Right lobe of liver (tissue), 6 donors: ENCODE data around the gene NIT2. TPM values are rescaled to one million over a fixed set of nuclear protein-coding genes. Genes with fewer than 3 reads are reported as not detected.
"Not testable (repeated sequence)": the region's sequence is repeated elsewhere in the genome, so short reads cannot be mapped to it uniquely, and the experiment has no call there.

Experiments used
- ATAC-seq, 4 donors: fragments of 200-7000 bp; cut with Tn5 transposase; one replicate each; pipeline ENCODE4 v1.9.1; 2020; ENCODE audit warnings: mild to moderate bottlenecking in 4 of 4, moderate library complexity in 4 of 4
- DNase-seq, 3 donors: peaks; one replicate each; pipeline ENCODE4 v3.0.0-alpha.2; 2020
- H3K27ac ChIP-seq, 3 donors: fragments of 200-600 bp; one replicate each; pipeline ENCODE4 v1.8.0; 2022
- H3K27me3 ChIP-seq, 2 donors: fragments of 200-600 bp; one replicate each; pipeline ENCODE4 v1.8.0; 2022
- H3K36me3 ChIP-seq, 4 donors: fragments of 200-600 bp; sonication (generic) in 1 of 4; one replicate each; pipeline versions ENCODE4 v1.5.1 to v1.8.0; 2017 to 2022; ENCODE audit warnings: control low read depth in 1 of 4
- H3K4me1 ChIP-seq, 4 donors: fragments of 200-600 bp; sonication (generic) in 1 of 4; one replicate each; pipeline versions ENCODE4 v1.5.1 to v1.8.0; 2017 to 2022; ENCODE audit warnings: control low read depth in 1 of 4
- H3K4me3 ChIP-seq, 3 donors: fragments of 200-600 bp; one replicate each; pipeline ENCODE4 v1.8.0; 2022
- H3K9me3 ChIP-seq, 4 donors: fragments of 200-600 bp; sonication (generic) in 1 of 4; one replicate each; pipeline versions ENCODE4 v1.5.1 to v1.8.0; 2017 to 2022; ENCODE audit warnings: control low read depth in 1 of 4
- POLR2A ChIP-seq: fragments of 450-650 bp; IDR thresholded peaks from one replicate; pipeline ENCODE4 v1.6.1; 2017; ENCODE audit warnings: antibody characterized with exemption, mild to moderate bottlenecking
- WGBS: methylation state at CpG from one replicate; pipeline ENCODE4 v1.1.6; 2018; ENCODE audit warnings: low coverage, low lambda C conversion rate; ENCODE audit not compliant: insufficient coverage; ENCODE audit errors: missing lambda C conversion rate; 5-methylcytosine and 5-hydroxymethylcytosine counted together
- intact Hi-C, 2 donors: fragments of 100-400 bp; cut with DNase I; formaldehyde crosslinking; loops; one replicate each; pipeline versions ENCODE4 v1.11.2 to v1.14.1; 2022
- total RNA-seq, 6 experiments: library from RNA; depleted of rRNA in 2 of 6; stranded (reverse); fragments of >200 nt in 2 of 6; fragmentation: NEBNext Ultra II Directional in 3 of 6; extraction: Animal tissue kit (Norgen Biotek cat#: 25700) in 3 of 6; gene quantifications; one replicate each; pipeline versions ENCODE4 v1.1.0 to v1.2.4, GENCODE V29; 2016 to 2023
- TF ChIP-seq, protein P1 (sequence below), 4 donors: fragments of 200-600 bp in 3 of 4; fragments of 450-650 bp in 1 of 4; IDR thresholded peaks; one replicate each; pipeline versions ENCODE4 v1.5.1 to v1.8.0; 2016 to 2022; ENCODE audit warnings: antibody characterized with exemption in 4 of 4, mild to moderate bottlenecking in 2 of 4
- donor health status: DM: no; HTN: yes; CAD: no.
- donor health status: DM: no; HTN: no; CAD: no.
- donor health status: DM: no; HTN: no; CAD: no.
- donor health status: DM: no; HTN: yes; CAD: no.
- donor health status: DM: no; HTN: yes; CAD: no.

NIT2 gene
- total RNA-seq, 6 experiments from 2014 or later: 43.5 to 141 (median 103) TPM

DNA sequence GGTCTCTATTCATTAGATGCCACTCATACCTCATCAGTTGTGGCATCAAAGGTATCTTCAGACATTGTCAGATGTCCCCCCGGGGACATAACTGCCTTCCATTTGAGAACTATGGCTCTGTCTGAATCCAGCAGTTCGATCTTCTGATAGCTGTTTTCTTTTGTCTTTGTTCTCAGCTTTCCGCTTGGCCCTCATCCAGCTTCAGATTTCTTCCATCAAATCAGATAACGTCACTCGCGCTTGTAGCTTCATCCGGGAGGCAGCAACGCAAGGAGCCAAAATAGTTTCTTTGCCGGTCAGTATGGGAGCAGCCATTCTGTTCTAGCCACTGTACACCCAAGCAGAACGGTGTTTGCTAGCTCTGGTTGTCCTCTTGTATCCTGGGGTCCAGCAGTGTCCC lies 4.4 kb downstream of the NIT2 start:
- Histone ChIP-seq H3K4me3 (no peak overlapping the region), H3K27me3 (no peaks in the 10 kb centered on the region), H3K9me3 (no peaks in the 10 kb centered on the region), H3K4me1 (peaks cover 0 to 55% (median 14%) of the 10 kb centered on the region in 4 donors), H3K27ac (peak overlapping the region in 2 of 3 donors; percentile 33 to 77), H3K36me3 (peaks cover 0 to 29% (median 12%) of the 10 kb centered on the region in 4 donors)
- intact Hi-C loops: no loop called here
- WGBS: 57% methylated on average over 10 of the region's 10 CpGs
- ATAC-seq: no peak
- no peak for TF ChIP-seq POLR2A
- TF ChIP-seq, protein P1, sequence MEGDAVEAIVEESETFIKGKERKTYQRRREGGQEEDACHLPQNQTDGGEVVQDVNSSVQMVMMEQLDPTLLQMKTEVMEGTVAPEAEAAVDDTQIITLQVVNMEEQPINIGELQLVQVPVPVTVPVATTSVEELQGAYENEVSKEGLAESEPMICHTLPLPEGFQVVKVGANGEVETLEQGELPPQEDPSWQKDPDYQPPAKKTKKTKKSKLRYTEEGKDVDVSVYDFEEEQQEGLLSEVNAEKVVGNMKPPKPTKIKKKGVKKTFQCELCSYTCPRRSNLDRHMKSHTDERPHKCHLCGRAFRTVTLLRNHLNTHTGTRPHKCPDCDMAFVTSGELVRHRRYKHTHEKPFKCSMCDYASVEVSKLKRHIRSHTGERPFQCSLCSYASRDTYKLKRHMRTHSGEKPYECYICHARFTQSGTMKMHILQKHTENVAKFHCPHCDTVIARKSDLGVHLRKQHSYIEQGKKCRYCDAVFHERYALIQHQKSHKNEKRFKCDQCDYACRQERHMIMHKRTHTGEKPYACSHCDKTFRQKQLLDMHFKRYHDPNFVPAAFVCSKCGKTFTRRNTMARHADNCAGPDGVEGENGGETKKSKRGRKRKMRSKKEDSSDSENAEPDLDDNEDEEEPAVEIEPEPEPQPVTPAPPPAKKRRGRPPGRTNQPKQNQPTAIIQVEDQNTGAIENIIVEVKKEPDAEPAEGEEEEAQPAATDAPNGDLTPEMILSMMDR (IDR thresholded peaks at IDR 0.05): no peak
- DNase-seq: no peak

DNA sequence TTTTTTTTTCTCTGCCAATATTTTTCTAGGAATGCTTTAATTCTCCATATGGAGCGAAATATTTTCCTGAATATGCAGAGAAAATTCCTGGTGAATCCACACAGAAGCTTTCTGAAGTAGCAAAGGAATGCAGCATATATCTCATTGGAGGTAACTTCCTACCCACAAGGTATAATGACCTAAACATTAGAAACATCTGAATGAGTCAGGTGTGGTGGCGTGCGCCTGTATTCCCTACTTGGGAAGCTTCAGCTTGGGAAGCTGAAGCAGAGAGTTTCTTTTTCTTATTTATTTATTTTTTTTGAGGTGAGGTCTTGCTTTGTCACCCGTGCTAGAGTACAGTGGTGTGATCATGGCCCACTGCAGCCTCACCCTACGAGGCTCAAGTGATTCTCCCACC lies 5.2 kb downstream of the NIT2 start:
- peak overlapping the region in 2 of 3 donors; percentile 21 to 77 for H3K27ac ChIP-seq
- no peaks in the 10 kb centered on the region for H3K9me3 ChIP-seq
- WGBS: 91% methylated on average over 4 of the region's 5 CpGs
- ATAC-seq (no peak), DNase-seq (no peak)
- H3K27me3 ChIP-seq: no peaks in the 10 kb centered on the region
- intact Hi-C loops: no loop called here
- TF ChIP-seq, protein P1 (IDR thresholded peaks at IDR 0.05): no peak
- TF ChIP-seq POLR2A: no peak
- H3K4me1 ChIP-seq: peaks cover 0 to 55% (median 11%) of the 10 kb centered on the region in 4 donors
- H3K4me3 ChIP-seq: no peak overlapping the region
- peaks cover 3 to 37% (median 16%) of the 10 kb centered on the region in 4 donors for H3K36me3 ChIP-seq

DNA sequence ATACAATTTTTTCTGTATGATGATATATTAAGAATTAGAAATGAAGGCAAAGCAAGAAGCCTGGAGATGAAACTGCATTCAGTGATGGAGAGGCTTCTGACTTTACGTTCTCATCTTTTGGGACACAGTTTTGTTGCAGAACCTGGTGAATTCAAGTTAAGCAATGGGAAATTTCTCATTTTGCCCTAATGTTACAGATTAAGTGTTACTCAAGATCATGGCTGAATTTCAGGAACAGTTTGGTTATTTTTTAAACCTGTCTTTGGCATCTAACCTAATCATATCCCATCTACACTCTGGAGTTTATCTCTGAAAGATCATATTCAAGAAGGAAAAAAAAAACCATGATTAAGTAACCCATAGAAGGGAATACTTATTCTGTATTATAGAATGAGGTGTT lies 6.0 kb downstream of the NIT2 start:
- no peaks in the 10 kb centered on the region for H3K27me3 ChIP-seq
- no peak overlapping the region for H3K4me3 ChIP-seq
- peak overlapping the region in 2 of 3 donors; percentile 25 to 77 for H3K27ac ChIP-seq
- DNase-seq (no peak), ATAC-seq (peak; percentile 50 to 72 (median 58))
- H3K4me1 ChIP-seq: peaks cover 0 to 52% (median 11%) of the 10 kb centered on the region in 4 donors
- no peaks in the 10 kb centered on the region for H3K9me3 ChIP-seq
- intact Hi-C loops: no loop called here
- peaks cover 3 to 44% (median 19%) of the 10 kb centered on the region in 4 donors for H3K36me3 ChIP-seq
- TF ChIP-seq POLR2A: no peak
- TF ChIP-seq, protein P1 (IDR thresholded peaks at IDR 0.05): no peak
- WGBS: 29% methylated on average over 1 of the region's 1 CpG

DNA sequence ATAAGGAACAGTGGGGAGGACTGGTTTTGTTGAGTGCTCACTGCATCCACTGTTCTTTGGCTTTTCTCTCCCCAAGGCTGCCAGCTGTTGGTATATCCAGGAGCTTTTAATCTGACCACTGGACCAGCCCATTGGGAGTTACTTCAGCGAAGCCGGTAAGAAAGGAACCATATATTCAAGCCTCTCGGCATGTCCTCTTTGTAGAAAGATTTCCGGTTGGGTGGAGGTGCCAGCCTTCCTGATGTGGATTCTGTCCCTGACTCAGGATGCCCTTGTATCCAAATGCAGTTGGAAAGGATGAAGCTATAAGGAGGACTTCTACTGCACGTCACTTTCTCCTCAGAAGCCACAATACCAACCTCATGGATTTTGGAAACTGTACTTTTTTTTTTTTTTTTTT lies 14.2 kb downstream of the NIT2 start:
- TF ChIP-seq POLR2A: no peak
- TF ChIP-seq, protein P1 (IDR thresholded peaks at IDR 0.05): no peak
- WGBS: 86% methylated on average over 4 of the region's 5 CpGs
- DNase-seq: no peak

GRCh38 chr3:100351770-100352169 lies 17.2 kb downstream of the NIT2 start:
- ATAC-seq, H3K9me3 ChIP-seq, DNase-seq, intact Hi-C loops, H3K4me3 ChIP-seq, H3K27me3 ChIP-seq: not testable (repeated sequence)
- no CpG with 5 or more reads among the region's 2 CpGs for WGBS
- H3K36me3 ChIP-seq: peaks cover 0 to 56% (median 25%) of the 10 kb centered on the region in 4 donors
- H3K4me1 ChIP-seq: peaks cover 0 to 18% (median 6%) of the 10 kb centered on the region in 4 donors
- peak overlapping the region in 2 of 3 donors; percentile 75 to 87 for H3K27ac ChIP-seq

More for the DNA sequence above, 14.2 kb downstream of the NIT2 start:
- H3K4me1 ChIP-seq: peaks cover 0 to 17% (median 6%) of the 10 kb centered on the region in 4 donors
- H3K27me3 ChIP-seq: no peaks in the 10 kb centered on the region
- H3K4me3 ChIP-seq: no peak overlapping the region
- no peak overlapping the region for H3K27ac ChIP-seq
- H3K9me3 ChIP-seq: no peaks in the 10 kb centered on the region
- no peak for ATAC-seq
- intact Hi-C loops: no loop called here
- H3K36me3 ChIP-seq: peaks cover 5 to 70% (median 30%) of the 10 kb centered on the region in 4 donors
